Measurements from ENCODE around the gene TMEM184C.

TMEM184C gene

GRCh38 chr4:147599769-147600168 is 17.4 kb upstream of the TMEM184C start:
- no peak for DNase-seq (ENCODE audit: low read depth)

- DNase-seq (ENCODE audit: low read depth), result no peak
Observed at GRCh38 chr4:147605499-147605898, 11.7 kb upstream of the TMEM184C start.

- no peak for DNase-seq (ENCODE audit: low read depth)
Observed at GRCh38 chr4:147607471-147607870, 9.7 kb upstream of the TMEM184C start.

DNA sequence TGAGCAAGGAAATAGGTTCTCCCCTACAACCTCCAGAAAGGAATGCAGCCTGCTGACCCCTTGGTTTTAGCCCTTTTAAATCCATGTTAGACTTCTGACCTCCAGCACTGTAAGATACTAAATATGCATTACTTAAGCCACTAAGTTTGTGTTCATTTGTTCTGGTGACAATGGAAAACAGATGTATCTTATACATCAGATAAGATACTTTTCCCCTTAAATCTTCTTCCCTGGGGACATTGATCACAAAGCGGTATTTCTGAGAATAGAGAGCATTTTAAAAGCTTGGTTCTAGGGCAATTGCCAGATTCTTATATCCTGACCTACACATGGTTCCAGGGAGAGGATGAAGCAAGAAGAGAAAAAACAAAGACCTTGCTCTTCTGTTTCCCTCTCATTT is 6.5 kb upstream of the TMEM184C start:
- DNase-seq (ENCODE audit: low read depth), result no peak

- no peak for DNase-seq (ENCODE audit: low read depth)
Observed at GRCh38 chr4:147616849-147617172, 386 bp upstream of the TMEM184C start.

GRCh38 chr4:147617841-147618691 is 869 bp downstream of the TMEM184C start:
- DNase-seq (ENCODE audit: low read depth), result no peak

DNA sequence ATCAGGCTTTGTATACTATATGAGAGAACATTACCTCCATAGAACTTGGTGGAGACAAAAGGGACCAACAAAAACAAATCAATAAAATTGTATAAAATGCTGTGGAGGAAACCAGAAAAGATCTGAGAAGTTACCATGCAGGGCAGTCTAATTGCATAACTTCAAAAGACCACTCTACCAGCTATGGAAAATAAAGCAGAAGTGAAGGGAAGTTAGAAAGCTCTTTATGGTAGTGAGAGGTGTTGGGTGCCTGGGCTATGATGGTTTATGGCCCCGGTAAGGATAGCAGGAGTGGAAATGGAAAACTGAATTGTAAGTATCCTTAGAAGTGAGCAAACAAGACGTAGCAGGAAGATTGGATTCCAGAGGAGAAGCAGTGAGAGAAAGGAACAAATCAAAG is 3.1 kb downstream of the TMEM184C start:
- no peak for DNase-seq (ENCODE audit: low read depth)

DNA sequence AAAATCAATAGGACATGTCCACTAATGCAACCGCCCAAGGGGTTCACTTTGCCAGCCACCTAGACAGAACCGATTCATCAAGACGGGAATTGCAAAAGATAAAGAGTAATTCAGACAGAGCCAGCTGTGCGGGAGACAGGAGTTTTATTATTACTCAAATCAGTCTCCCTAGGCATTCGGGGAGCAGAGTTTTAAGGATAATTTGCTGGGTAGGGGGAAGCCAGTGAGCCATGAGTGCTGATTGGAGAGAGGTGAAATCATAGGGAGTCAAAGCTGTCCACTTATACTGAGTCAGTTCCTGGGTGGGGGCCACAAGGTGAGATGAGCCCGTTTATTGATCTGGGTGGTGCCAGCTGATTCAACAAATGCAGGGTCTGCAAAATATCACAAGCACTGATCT is 8.5 kb downstream of the TMEM184C start:
- no peak for DNase-seq (ENCODE audit: low read depth)

DNA sequence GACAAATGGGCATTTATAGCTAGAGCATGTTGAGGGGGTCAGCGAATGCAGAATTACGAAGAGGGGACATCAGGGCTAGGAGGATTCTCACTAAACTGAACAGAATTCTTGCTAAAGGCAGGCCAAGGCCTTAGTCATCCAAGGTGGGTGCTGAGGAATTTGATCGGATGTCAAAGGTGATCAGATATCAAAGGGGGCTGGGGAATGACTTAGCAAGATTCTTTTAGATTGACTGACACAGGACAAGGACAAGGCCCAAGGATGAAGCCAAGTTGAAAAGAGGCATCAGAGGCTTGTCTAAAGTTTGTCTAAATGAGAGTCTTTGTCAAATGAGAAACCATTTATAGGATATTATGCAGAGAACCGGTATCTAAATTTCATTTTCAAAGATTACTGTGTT is 9.7 kb downstream of the TMEM184C start:
- no peak for DNase-seq (ENCODE audit: low read depth)

DNA sequence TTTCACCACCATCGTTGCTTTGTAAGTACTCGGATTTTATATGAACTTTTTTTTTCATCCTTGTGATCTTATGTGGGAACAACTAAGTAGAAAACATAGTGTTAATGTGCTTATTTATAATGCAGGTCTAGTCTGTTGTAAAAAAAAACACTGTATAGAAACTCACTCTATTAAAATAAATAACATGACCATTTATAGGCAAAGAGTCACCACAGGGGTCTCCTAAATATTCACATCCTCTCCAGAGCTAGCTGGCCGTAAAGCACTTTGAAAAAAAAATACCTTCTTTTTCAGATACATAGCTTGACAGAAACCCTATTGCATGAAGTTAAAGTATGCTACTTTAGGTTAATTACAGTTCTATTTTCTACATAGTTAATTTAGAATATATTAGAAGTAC is 11.2 kb downstream of the TMEM184C start:
- DNase-seq (ENCODE audit: low read depth), result no peak

- no peak for DNase-seq (ENCODE audit: low read depth)
Observed at GRCh38 chr4:147629783-147630730, 12.9 kb downstream of the TMEM184C start.

DNA sequence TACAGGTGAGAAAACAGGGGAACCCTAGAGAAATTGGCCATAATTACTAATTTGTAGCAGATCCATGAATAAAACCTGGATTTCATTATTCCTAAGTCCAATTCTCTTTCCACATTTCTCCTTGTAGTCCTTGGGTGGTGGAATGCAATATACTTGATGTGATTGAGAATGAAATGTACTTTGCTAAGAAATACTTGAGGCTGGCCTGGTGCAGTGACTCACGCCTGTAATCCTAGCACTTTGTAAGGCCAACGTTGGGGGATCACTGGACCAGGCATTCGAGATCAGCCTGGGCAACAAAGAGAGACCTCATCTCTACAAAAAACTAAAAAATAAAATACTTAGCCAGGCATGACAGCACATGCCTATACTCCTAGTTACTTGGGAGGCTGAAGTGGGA is 15.9 kb downstream of the TMEM184C start:
- DNase-seq (ENCODE audit: low read depth), result no peak

- DNase-seq (ENCODE audit: low read depth), result no peak
Observed at GRCh38 chr4:147633643-147634042, 16.4 kb downstream of the TMEM184C start.

- no peak for DNase-seq (ENCODE audit: low read depth)
Observed at GRCh38 chr4:147635348-147635747, 18.2 kb downstream of the TMEM184C start.

DNA sequence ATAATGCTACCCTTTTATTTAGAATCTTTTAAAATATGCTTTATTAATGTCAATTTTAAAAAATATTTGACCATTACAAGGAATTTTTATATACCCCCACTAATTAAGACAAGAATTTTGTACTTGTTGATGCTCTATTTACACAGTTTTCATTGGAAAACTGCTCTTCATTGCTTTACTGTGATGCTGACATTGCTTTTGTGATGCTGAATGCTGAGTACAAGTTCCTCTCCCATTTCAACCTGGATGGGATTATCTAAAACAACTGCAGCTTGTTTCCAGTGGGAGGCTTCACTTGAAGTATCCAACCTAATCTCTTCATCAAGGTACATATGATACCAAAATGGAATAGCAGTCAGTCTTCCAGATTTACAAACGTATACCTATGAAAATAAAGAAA is 21.2 kb downstream of the TMEM184C start:
- DNase-seq (ENCODE audit: low read depth), result no peak

GRCh38 chr4:147638942-147639341 is 21.7 kb downstream of the TMEM184C start:
- no peak for DNase-seq (ENCODE audit: low read depth)

DNA sequence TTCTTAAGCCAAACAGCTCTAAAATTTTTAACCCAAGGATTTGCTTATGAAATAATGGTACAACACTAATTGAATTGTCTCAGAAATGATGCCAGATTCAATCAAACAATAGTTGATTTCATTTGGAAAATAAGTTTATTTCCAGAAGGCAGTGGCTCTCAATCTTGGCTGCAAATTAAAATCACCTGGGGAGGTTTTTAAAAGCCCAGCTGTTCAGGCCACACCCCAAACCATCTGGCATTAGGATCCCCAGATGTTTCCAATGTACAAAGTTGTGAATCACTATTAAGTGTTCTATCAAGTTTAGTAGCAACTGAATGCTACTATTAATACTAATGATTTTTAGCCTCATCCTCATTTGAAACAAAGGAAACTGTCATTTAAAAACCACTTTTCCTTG is 22.2 kb downstream of the TMEM184C start:
- DNase-seq (ENCODE audit: low read depth), result no peak

GRCh38 chr4:147640331-147640730 is 23.1 kb downstream of the TMEM184C start:
- no peak for DNase-seq (ENCODE audit: low read depth)

DNA sequence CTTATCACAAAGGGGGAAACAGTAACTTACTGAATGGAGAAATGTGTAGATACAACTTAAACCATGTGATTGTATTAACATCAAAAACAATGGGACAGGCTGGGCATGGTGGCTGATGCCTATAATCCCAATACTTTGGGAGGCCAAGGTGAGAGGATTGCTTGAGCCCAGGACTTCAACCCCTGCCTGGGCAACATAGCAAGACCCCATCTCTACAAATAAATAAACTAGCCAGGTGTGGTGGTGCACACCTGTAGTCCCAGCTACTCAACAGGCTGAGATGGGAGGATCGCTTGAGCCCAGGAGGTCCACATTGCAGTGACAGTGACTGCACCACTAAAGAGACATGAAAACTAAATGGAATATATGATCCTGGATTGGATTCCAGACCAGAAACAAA is 26.4 kb downstream of the TMEM184C start:
- no peak for DNase-seq (ENCODE audit: low read depth)

GRCh38 chr4:147644471-147644870 is 27.3 kb downstream of the TMEM184C start:
- DNase-seq (ENCODE audit: low read depth), result no peak

DNA sequence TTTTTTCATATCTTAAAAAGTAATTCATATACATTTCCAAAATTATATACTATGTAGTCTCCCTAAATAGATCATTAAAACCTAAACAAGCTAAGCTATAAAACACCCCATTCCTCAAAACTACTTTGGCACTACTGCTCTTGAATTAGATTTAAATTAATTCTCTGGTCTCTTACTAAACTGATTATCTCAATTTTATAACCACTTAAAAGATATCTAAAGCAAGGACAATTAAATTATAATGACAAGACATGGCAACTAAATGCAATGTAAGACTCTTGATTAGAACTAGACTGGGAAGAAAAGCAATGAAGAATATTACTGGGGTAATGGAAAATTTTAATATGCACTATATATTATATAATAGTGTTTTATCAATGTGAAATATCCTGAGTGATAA is 27.9 kb downstream of the TMEM184C start:
- DNase-seq (ENCODE audit: low read depth), result no peak

DNA sequence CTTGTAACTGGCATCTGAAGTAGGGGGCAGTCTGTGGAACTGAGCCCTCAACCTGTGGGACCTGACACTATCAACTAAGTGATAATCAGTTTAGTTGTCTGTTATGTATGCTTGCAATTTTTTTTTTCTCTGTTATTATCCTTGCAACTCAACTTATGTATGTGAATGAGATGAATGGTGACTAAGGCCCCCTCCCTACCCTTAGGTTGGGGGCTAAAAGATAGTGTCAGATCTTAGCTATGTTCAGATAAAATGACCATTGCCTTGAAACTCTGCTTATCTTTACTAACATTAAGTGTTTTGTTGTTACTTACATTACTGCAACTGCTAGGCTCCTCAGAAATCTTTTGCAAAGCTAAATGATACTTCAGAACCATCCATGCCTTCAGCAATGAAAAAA is 31.5 kb downstream of the TMEM184C start:
- DNase-seq (ENCODE audit: low read depth), result no peak

DNA sequence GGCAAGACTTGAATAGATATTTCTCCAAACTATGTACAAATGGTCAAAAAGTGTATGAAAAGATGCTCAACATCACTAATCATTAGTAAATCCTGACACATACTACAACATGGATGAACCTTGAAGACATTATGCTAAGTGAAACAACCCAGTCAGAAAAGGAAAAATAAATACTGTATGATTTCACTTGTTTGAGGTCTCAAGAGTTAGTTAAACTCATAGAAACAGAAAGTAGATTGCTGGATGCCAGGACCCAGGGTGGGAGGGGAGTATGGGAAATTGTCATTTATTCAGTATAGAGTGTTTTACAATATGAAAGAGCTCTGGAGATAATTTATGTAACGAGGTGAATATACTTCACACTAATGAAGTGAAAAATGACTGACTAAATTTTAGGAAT is 34.4 kb downstream of the TMEM184C start:
- DNase-seq (ENCODE audit: low read depth), result no peak
